NCI-H524 treated with DMSO at 0.1 percent for 48 hours (cell line): ENCODE results near the gene PLA2G4C.
"Not testable (repeated sequence)": the region's sequence is repeated elsewhere in the genome, so short reads cannot be mapped to it uniquely, and the experiment has no call there.

ENCODE experiments used
- DNase-seq: peaks from one replicate; lab custom pipeline; 2025; lab: John Stamatoyannopoulos, UW

Gene PLA2G4C

GRCh38 chr19:48111280-48111679, 663 bp upstream of the PLA2G4C start:
- DNase-seq: no peak

GRCh38 chr19:48108997-48109782, 1.4 kb downstream of the PLA2G4C start:
- no peak for DNase-seq

GRCh38 chr19:48103922-48104321, 6.7 kb downstream of the PLA2G4C start:
- no peak for DNase-seq

GRCh38 chr19:48102870-48103751, 7.5 kb downstream of the PLA2G4C start:
- DNase-seq: no peak

- DNase-seq: no peak
These were observed 14.9 kb downstream of the PLA2G4C start for GRCh38 chr19:48095612-48096175.

- DNase-seq: no peak
These were observed 15.8 kb downstream of the PLA2G4C start for GRCh38 chr19:48094855-48095203.

- no peak for DNase-seq
These were observed 16.3 kb downstream of the PLA2G4C start for GRCh38 chr19:48094129-48094854.

GRCh38 chr19:48091111-48091718, 19.4 kb downstream of the PLA2G4C start:
- DNase-seq: not testable (repeated sequence)

- no peak for DNase-seq
These were observed 20.3 kb downstream of the PLA2G4C start for GRCh38 chr19:48090281-48090802.

GRCh38 chr19:48088991-48089390, 21.6 kb downstream of the PLA2G4C start:
- DNase-seq: not testable (repeated sequence)

GRCh38 chr19:48085904-48086864, 24.4 kb downstream of the PLA2G4C start:
- no peak for DNase-seq

- no peak for DNase-seq
These were observed 25.5 kb downstream of the PLA2G4C start for GRCh38 chr19:48085076-48085475.

- no peak for DNase-seq
These were observed 29.5 kb downstream of the PLA2G4C start for GRCh38 chr19:48081106-48081505.

GRCh38 chr19:48070177-48070769, 40.3 kb downstream of the PLA2G4C start:
- not testable (repeated sequence) for DNase-seq

GRCh38 chr19:48069435-48069834, 41.2 kb downstream of the PLA2G4C start:
- DNase-seq: no peak

GRCh38 chr19:48064509-48064908, 46.1 kb downstream of the PLA2G4C start:
- no peak for DNase-seq

GRCh38 chr19:48061401-48062344, 48.9 kb downstream of the PLA2G4C start:
- no peak for DNase-seq

GRCh38 chr19:48060381-48060780, 50.2 kb downstream of the PLA2G4C start:
- DNase-seq: no peak

GRCh38 chr19:48059331-48059730, 51.3 kb downstream of the PLA2G4C start:
- DNase-seq: no peak
